Panc1 (cell line): Measurements from ENCODE around the gene SUPT3H.

Experiments used
- CTCF ChIP-seq: fragments of 450-650 bp; IDR thresholded peaks from 2 replicates; pipeline ENCODE4 v1.5.1; 2017; ENCODE audit warnings: mild to moderate bottlenecking
- POLR2AphosphoS5 ChIP-seq: IDR thresholded peaks from 2 replicates; pipeline ENCODE4 v1.6.1; 2012; ENCODE audit warnings: mild to moderate bottlenecking, low read depth, low read length, moderate library complexity

GRCh38 chr6:44966449-44967092 is 411.2 kb downstream of the SUPT3H start:
- TF ChIP-seq CTCF (no peak), POLR2AphosphoS5 (no peak)
